H1 (cell line): ENCODE results near the gene CUBN.

Experiments used
- CEBPB ChIP-seq: IDR thresholded peaks from 2 replicates; pipeline ENCODE4 v1.6.1; 2012; ENCODE audit warnings: low read depth, low read length
- CTCF ChIP-seq, 3 experiments: IDR thresholded peaks; 1 replicate in 2 of 3; 2 replicates in 1 of 3; pipeline versions ENCODE4 v1.5.1 to v1.6.1; 2011; ENCODE audit warnings: low read length in 3 of 3, mild to moderate bottlenecking in 3 of 3, inconsistent platforms in 2 of 3, low read depth in 1 of 3, moderate library complexity in 1 of 3; ENCODE audit not compliant: insufficient read depth in 1 of 3; ENCODE audit errors: control extremely low read depth in 1 of 3
- EZH2 ChIP-seq: fragments of 200-600 bp; sonication (generic); IDR thresholded peaks from 2 replicates; pipeline ENCODE4 v1.7.1; 2012; ENCODE audit warnings: low read depth, mild to moderate bottlenecking, moderate library complexity, low read length, inconsistent platforms; ENCODE audit not compliant: severe bottlenecking
- HDAC6 ChIP-seq: IDR thresholded peaks from one replicate; pipeline ENCODE4 v1.7.1; 2012; ENCODE audit warnings: low read depth, mild to moderate bottlenecking, inconsistent platforms, low read length, moderate library complexity
- JUN ChIP-seq: IDR thresholded peaks from 2 replicates; pipeline ENCODE4 v1.6.1; 2011; ENCODE audit warnings: low read depth, mild to moderate bottlenecking, improper control_type of control experiment, low read length
- NRF1 ChIP-seq: IDR thresholded peaks from 2 replicates; pipeline ENCODE4 v1.6.1; 2011; ENCODE audit warnings: mild to moderate bottlenecking, low read depth, low read length, improper control_type of control experiment
- POLR2A ChIP-seq, 2 experiments: IDR thresholded peaks; 1 replicate in 1 of 2; 2 replicates in 1 of 2; pipeline ENCODE4 v1.6.1; 2011; ENCODE audit warnings: low read depth in 2 of 2, low read length in 2 of 2, mild to moderate bottlenecking in 2 of 2; ENCODE audit errors: control extremely low read depth in 1 of 2
- POLR2AphosphoS5 ChIP-seq: IDR thresholded peaks from 2 replicates; pipeline ENCODE4 v1.6.1; 2011; ENCODE audit warnings: low read depth, low read length
- TAF1 ChIP-seq: IDR thresholded peaks from 2 replicates; pipeline ENCODE4 v1.6.1; 2011; ENCODE audit warnings: mild to moderate bottlenecking, low read depth, low read length
- USF2 ChIP-seq: IDR thresholded peaks from 2 replicates; pipeline ENCODE4 v1.6.1; 2011; ENCODE audit warnings: low read length, improper control_type of control experiment

GRCh38 chr10:16986082-16986405, 143.6 kb downstream of the CUBN start:
- TF ChIP-seq HDAC6 (no peak), CTCF (IDR thresholded peaks at IDR 0.05; ENCODE audit: control extremely low read depth in 1 of 3, insufficient read depth in 1 of 3, low read depth in 1 of 3, low read length in 3 of 3) (no peak), CEBPB (no peak), POLR2A (IDR thresholded peaks at IDR 0.05; ENCODE audit: control extremely low read depth in 1 of 2, low read depth in 2 of 2, low read length in 2 of 2) (no peak), EZH2 (no peak), POLR2AphosphoS5 (no peak), JUN (no peak), USF2 (no peak), TAF1 (no peak), NRF1 (no peak)
